Liver (tissue), 3 donors: ENCODE data around the gene RNASE4.

ENCODE experiments used
- EGR1 ChIP-seq, 2 donors: IDR thresholded peaks; 2 replicates each; pipeline ENCODE4 v1.6.1; 2016 to 2018; ENCODE audit warnings: antibody characterized with exemption in 2 of 2, low read depth in 2 of 2
- FOXA1 ChIP-seq: IDR thresholded peaks from 2 replicates; pipeline ENCODE4 v1.6.1; 2016; ENCODE audit warnings: antibody characterized with exemption
- HNF4A ChIP-seq, 2 donors: conservative IDR thresholded peaks; 2 replicates each; pipeline ENCODE4 v1.6.1; 2016; ENCODE audit warnings: antibody characterized with exemption in 2 of 2, mild to moderate bottlenecking in 2 of 2
- JUND ChIP-seq, 2 donors: IDR thresholded peaks; 2 replicates each; pipeline ENCODE4 v1.6.1; 2016; ENCODE audit warnings: antibody characterized with exemption in 2 of 2
- NR2F2 ChIP-seq: IDR thresholded peaks from 2 replicates; pipeline ENCODE4 v1.6.1; 2016; ENCODE audit warnings: antibody characterized with exemption
- RAD21 ChIP-seq, 2 donors: IDR thresholded peaks; 2 replicates each; pipeline ENCODE4 v1.6.1; 2016; ENCODE audit warnings: antibody characterized with exemption in 2 of 2, mild to moderate bottlenecking in 2 of 2
- TAF1 ChIP-seq: conservative IDR thresholded peaks from 2 replicates; pipeline ENCODE4 v1.6.1; 2016; ENCODE audit warnings: antibody characterized with exemption, mild to moderate bottlenecking
- TF ChIP-seq, protein P1 (sequence below): fragments of 150-350 bp; IDR thresholded peaks from 2 replicates; pipeline ENCODE4 v1.5.1; 2017; ENCODE audit warnings: improper control_type of control experiment, low read depth, low read length; ENCODE audit not compliant: missing input control
- TF ChIP-seq, protein P2 (sequence below): IDR thresholded peaks from 2 replicates; pipeline ENCODE4 v1.6.1; 2016; ENCODE audit warnings: antibody characterized with exemption
- TF ChIP-seq, protein P3 (sequence below): IDR thresholded peaks from 2 replicates; pipeline ENCODE4 v1.6.1; 2016; ENCODE audit warnings: antibody characterized with exemption, mild to moderate bottlenecking
- TF ChIP-seq, protein P4 (sequence below): IDR thresholded peaks from 2 replicates; pipeline ENCODE4 v1.6.1; 2016; ENCODE audit warnings: antibody characterized with exemption
- donor health status: healthy.
- donor health status: healthy.

DNA sequence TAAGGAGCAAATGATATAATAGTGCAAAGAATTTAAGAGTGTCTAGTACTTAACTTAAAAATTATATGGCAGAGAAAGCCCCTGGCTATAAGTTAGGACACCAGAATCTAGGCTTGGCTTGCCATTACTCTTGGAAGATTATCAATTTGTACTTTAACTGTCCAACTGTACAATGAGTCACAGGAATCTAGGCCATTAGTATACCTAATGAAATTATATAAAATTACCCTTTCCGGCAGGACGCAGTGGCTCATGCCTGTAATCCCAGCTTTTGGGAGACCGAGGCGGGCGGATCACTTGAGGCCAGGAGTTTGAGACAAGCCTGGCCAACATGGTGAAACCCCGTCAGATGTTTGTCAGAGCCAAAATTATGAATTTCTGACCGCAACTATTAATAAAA is 42.2 kb upstream of the RNASE4 start:
- TF ChIP-seq, protein P1, sequence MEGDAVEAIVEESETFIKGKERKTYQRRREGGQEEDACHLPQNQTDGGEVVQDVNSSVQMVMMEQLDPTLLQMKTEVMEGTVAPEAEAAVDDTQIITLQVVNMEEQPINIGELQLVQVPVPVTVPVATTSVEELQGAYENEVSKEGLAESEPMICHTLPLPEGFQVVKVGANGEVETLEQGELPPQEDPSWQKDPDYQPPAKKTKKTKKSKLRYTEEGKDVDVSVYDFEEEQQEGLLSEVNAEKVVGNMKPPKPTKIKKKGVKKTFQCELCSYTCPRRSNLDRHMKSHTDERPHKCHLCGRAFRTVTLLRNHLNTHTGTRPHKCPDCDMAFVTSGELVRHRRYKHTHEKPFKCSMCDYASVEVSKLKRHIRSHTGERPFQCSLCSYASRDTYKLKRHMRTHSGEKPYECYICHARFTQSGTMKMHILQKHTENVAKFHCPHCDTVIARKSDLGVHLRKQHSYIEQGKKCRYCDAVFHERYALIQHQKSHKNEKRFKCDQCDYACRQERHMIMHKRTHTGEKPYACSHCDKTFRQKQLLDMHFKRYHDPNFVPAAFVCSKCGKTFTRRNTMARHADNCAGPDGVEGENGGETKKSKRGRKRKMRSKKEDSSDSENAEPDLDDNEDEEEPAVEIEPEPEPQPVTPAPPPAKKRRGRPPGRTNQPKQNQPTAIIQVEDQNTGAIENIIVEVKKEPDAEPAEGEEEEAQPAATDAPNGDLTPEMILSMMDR, result no peak
- no peak for TF ChIP-seq TAF1
- TF ChIP-seq RAD21 (IDR thresholded peaks at IDR 0.05), result no peak
- no peak for TF ChIP-seq NR2F2
- no peak for TF ChIP-seq FOXA1
- TF ChIP-seq, protein P2, sequence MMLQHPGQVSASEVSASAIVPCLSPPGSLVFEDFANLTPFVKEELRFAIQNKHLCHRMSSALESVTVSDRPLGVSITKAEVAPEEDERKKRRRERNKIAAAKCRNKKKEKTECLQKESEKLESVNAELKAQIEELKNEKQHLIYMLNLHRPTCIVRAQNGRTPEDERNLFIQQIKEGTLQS, result no peak
- TF ChIP-seq JUND (IDR thresholded peaks at IDR 0.05), result no peak
- TF ChIP-seq, protein P3, sequence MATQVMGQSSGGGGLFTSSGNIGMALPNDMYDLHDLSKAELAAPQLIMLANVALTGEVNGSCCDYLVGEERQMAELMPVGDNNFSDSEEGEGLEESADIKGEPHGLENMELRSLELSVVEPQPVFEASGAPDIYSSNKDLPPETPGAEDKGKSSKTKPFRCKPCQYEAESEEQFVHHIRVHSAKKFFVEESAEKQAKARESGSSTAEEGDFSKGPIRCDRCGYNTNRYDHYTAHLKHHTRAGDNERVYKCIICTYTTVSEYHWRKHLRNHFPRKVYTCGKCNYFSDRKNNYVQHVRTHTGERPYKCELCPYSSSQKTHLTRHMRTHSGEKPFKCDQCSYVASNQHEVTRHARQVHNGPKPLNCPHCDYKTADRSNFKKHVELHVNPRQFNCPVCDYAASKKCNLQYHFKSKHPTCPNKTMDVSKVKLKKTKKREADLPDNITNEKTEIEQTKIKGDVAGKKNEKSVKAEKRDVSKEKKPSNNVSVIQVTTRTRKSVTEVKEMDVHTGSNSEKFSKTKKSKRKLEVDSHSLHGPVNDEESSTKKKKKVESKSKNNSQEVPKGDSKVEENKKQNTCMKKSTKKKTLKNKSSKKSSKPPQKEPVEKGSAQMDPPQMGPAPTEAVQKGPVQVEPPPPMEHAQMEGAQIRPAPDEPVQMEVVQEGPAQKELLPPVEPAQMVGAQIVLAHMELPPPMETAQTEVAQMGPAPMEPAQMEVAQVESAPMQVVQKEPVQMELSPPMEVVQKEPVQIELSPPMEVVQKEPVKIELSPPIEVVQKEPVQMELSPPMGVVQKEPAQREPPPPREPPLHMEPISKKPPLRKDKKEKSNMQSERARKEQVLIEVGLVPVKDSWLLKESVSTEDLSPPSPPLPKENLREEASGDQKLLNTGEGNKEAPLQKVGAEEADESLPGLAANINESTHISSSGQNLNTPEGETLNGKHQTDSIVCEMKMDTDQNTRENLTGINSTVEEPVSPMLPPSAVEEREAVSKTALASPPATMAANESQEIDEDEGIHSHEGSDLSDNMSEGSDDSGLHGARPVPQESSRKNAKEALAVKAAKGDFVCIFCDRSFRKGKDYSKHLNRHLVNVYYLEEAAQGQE, result no peak
- TF ChIP-seq EGR1 (IDR thresholded peaks at IDR 0.05; ENCODE audit: low read depth in 2 of 2), result no peak
- TF ChIP-seq, protein P4, sequence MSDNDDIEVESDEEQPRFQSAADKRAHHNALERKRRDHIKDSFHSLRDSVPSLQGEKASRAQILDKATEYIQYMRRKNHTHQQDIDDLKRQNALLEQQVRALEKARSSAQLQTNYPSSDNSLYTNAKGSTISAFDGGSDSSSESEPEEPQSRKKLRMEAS, result no peak
- TF ChIP-seq HNF4A (conservative IDR thresholded peaks at IDR 0.05), result no peak
